HG02970 (cell line): Measurements from ENCODE around the gene RAD17.
"Not testable (repeated sequence)": the region's sequence is repeated elsewhere in the genome, so short reads cannot be mapped to it uniquely, and the experiment has no call there.

ENCODE experiments used
- ATAC-seq: cut with Tn5 transposase; IDR thresholded peaks from one replicate; pipeline ENCODE4 v1.9.1; 2021; ENCODE audit warnings: mild to moderate bottlenecking, moderate library complexity, moderate number of reproducible peaks; ENCODE audit not compliant: unreplicated experiment, low FRiP score

RAD17 gene

DNA sequence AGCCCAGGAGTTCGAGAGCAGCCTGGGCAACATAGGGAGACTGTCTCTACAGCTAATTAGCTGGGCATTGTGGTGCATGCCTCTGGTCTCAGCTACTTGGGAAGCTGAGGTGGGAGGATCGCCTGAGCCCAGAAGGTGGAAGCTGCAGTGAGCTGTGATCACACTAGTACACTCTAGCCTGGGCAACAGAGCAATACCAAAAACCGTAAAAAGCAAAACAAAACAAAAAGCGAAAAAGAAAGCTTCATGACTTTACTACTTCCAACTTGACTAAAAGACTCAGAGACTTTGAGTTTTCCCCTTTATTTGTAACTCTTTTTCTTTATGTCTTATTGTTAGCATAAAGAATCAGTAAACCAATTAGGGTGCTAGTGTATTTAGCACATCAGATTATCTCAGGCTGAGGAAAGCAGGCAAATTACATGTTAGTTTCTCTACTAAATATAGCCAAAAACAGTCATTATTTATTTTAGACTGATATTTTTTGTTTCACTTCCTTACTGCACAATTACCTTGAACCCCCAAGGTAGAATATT is 5.4 kb downstream of the RAD17 start:
- peak; percentile 53 for ATAC-seq

DNA sequence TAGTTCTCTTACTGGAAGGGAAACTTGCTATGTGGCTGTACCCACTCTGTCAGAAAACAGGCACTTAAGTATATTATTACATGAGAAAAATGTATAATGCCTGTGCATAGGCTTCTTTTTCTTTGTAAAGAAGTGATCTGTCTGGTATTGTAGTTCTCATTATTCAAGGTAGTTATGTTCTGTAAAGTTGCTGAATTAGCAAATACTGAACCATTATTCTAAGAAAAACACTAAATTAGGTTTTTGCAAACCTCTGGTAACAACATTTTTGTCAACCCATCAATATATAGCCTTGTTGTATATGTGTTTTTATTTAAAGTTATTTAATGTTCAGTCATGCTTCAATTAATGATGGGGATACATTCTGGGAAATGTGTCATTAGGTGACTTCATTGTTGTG is 8.8 kb downstream of the RAD17 start:
- no peak for ATAC-seq

DNA sequence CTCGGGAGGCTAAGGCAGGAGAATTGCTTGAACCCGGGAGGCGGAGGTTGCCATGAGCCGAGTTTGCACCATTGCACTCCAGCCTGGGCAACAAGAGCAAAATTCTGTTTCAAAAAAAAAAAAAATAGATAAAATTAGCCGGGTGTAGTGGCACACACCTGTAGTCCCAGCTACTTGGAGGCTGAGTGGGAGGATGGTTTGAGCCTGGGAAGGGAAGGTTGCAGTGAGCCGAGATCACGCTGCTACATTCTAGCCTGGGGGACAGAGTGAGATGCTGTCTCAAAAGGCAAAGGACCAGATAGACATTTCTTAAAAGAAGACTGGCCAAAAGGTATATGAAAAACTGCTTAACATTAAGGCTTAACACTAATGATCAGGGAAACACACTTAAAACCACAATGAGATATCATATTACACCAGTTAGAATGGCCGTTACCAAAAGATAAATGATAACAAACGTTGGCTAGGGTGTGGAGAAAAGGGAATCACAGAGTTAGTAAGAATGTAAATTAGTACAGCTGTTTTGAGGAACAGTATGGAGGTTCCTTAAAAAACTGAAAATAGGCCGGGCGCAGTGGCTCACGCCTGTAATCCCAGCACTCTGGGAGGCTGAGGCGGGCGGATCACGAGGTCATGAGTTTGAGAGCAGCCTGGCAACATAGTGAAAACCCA is 35.2 kb downstream of the RAD17 start:
- no peak for ATAC-seq

DNA sequence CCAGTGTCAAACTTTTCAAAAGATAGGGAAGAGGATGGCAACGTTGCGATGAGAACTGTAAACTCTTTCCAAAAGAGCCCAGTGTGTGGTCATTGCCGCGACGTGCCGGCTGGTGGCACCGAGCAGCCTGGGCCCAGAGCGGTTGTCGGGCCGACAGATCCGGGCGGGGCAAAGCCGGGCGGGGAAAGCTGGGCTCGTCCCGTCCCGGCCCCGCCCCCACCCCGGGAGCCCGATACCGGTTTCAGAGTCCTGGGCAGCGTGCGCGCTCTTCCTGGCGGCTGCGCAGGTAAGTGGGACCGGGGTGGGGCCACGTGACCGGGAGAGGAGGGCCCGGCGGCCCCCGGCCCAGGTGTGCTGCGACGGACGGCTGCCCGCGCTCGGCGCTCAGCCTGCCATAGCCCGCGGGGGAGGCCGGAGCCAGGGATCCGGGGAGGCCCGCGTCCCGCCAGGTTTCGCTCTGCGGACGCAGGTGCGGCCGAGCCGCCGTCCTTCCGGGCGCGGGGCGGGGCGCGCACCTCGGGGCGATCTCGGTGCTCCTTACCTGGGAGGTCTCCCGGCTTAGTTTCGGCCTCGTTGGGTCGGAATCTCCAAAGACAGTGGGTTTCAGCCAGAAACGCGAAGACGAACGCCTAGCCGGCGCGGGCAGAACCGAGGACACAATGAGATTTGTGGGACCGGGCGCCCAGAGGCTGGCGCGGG is 45.4 kb downstream of the RAD17 start, which contains the start of gene MARVELD2:
Gene MARVELD2 (plus strand): TSS at position 232 of the 699 bp plus-strand sequence. CDS start 4,270 bp downstream, outside the sequence.
- ATAC-seq = no peak

DNA sequence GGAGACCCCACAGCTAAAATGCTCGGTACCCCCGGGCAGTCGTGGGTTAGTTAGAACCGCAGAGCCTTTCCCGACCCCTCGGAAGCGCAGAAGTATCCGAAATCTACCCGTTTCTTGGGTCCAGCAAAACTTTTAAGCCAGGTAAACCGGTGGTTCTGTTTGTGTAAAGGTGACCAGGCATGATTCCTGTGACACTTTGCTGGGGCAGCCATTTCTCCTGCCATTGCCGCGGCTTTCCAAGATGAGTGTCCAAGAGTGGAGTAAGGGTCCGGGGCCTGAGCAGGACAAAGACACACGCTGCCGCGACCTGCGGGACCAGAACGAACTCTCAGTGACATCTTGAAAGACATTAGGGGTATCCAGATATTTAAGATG is 46.0 kb downstream of the RAD17 start:
- ATAC-seq = no peak

DNA sequence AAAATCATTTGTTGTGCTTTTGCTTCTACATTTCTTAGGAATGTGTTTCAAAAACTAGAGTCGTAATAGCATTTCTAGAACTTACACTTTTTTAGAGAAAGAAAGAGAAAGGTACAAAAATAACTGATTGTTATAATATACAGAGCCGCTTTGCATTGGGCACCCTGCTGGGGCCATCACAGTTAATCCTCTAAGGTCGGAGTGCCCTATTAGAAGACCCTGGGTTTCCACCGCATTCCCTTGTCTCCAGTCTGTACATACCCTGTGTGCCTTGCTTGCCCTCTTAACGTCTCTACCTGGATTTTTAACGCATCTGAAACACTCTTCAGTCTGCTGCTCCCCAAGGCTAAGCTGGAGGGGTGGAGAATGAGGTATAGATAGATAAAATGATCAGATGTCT is 46.6 kb downstream of the RAD17 start:
- ATAC-seq = no peak

DNA sequence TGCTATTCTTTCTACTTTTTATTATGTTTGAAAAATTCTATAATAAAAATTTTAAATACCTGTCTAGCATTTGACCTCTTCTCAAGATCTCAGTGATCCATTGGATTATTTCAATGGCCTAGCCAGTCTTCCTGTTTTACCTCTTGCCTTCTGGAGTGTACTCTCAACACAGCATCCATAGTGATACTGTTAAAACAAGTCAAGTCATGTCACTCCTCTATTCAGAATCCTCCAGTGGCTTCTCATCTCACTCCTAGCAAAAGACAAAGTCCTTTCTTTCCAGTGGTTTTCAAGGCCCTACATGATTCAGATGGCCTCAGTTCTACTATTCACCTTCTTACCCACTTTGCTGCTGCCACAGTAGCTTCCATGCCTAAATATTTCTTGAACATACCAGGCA is 47.1 kb downstream of the RAD17 start:
- no peak for ATAC-seq

DNA sequence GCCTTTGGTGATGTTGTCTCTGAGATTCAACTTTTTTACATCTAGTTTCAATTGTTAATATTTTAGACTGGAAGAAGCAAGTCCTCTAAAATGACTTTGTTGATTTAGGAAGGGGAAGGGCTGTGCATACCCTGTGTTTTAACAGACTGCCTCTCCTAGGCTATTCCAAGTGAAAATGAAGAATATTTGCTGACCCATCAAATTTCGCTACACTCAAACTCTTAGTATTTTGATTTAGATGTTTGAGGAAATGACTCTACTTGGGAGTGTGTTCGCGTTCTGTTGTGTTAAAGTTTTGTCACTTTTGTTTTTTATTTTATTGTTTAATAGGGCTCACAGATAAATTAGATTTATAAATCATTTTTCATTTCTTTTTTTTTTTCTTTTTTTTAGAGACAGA is 48.9 kb downstream of the RAD17 start:
- no peak for ATAC-seq

DNA sequence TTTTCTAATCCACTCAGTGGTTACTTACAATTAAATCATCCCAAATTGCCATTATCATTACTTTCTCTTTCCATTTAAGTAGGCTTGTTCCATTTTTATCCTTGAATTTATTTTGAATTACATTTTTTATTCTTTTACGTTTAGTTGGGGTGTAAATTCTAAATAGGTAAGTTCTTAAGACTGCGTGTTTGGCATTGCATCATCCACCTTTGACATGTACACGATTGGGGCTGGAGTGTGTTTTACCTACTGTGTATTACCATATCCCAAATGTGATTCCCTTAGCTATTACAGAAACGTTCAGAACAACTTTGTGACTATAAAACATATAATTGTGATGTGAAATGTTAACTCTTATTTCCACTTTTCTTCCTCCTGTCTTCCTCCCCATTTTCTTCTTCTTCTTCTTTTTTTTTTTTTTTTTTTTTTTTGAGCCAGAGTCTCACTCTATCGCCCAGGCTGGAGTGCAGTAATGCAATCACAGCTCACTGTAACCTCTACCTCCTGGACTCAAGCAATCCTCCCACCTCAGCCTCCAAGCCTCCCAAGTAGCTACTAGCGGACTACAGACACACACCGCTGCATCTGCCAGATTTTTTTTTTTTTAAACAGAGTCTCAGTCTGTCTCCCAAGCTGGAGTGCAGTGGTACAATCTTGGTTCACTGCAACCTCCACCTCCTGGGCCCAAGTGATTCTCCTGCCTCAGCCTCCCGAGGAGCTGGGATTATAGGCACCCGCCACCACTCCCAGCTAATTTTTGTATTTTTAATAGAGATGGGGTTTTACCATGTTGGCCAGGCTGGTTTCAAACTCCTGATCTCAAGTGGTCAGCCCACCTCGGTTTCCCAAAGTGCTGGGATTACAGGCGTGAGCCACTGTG is 62.0 kb downstream of the RAD17 start:
- ATAC-seq = no peak

DNA sequence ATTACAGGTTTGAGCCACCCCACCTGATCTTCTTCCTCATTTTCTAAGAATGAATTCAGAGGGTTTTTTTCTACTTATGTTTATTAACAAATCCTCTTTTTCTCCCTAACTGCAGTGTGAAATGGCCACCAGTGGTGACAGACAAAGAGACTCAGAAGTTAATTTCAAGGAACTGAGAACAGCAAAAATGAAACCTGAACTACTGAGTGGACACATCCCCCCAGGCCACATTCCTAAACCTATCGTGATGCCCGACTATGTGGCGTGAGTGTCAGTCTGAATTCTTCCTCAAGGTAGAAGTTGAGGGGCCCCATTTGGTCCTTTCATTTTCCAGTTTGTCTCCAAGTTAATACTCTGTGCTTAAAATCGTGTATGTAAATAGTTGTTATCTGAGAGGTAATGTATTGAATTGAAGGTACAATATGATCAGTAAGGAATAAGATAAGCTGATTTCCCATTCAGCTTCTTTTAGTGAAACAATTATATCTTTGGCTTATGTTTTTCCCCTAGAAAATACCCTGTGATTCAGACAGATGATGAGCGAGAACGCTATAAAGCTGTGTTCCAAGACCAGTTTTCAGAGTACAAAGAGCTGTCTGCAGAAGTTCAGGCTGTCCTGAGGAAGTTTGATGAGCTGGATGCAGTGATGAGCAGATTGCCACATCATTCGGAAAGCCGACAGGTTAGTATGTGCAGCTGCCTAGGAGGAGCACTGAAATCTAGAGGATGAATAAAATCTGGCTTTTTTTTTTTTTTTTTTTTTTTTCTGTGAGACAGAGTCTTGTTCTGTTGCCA is 63.0 kb downstream of the RAD17 start:
- ATAC-seq = no peak

DNA sequence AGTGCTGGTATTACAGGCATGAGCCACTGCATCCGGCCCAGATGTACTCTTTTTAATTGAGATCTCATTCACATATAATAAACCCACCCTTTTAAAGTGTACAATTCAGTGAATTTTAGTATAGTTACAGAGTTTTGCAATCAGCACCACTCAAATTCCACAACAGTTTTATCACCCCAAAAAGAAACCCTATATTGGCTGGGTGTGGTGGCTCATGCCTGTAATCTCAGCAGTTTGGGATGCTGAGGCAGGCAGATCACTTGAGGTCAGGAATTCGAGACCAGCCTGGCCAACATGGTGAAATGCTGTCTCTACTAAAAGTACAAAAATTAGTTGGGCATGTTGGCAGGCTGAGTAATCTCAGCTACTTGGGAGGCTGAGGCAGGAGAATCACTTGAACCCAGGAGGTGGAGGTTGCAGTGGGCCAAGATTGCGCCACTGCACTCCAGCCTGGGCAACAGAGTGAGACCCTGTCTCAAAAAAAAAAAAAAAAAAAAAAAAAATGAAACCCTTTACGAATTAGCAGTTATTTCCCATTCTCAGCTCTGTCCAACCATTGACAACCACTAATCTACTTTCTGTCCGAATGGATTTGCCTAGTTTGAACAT is 65.8 kb downstream of the RAD17 start:
- ATAC-seq = not testable (repeated sequence)

DNA sequence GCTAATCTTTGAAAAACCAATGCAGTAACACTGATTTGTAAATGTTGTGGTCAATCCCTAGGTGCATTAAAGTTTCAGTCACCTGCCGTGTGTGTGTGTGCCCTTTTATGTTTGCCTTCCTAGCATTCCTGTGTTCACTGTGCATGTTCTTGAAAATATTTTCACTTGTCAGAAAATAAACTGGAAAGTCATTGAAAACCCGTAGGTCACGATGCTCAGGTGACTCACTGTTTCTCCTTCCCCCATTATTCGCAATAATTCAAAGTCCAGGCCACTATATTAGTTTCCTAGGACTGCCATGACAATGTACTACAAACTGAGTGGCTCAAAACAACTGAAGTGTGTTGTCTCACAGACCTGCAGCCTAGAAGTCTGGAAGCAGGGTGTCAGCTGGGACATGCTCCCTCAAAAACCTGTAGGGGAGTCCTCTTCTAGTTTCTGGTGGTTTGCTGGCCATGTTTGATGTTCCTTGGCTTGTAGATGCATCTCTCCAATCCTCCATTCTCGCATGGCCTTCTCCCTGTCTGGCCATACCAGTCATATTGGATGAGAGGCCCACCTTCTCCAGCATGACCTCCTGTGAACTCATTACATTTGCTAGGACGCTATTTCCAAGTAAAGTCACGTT is 74.6 kb downstream of the RAD17 start:
- ATAC-seq = no peak

DNA sequence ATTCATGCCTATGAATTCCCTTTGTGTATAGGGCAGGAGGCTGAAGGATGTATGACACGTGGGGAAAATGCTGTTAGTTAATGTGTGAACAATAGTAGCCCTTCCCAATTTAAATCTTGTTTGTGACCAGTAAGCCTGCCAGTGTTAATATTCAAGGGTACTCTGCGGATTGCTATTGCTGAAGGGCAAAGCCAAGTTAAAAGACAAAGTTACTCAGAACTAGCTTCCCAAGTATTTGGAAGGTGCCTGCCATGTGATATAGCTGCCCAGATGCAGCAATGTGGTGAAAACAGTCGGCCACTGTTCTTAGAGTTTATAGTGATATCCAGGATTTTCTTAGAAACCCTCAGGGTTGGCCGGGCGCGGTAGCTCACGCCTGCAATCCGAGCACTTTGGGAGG is 79.9 kb downstream of the RAD17 start:
- no peak for ATAC-seq

DNA sequence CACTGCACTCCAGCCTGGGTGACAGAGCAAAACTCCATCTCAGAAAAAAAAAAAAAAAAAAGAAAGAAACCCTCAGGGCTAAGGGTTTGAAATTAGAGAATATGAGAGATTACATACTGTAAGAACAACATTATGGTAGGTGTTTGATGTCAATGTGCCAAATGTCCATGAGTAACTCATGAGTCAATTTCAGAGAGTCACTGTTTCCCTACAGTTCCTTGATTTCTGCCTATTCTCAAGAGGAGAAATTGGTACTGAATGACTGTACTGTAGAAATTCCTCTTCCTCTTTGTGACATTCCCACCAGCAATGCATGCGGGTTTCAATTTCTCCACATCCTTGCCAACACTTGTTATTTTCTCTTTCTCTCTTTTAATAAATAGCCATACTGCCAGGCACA is 80.5 kb downstream of the RAD17 start:
- no peak for ATAC-seq

DNA sequence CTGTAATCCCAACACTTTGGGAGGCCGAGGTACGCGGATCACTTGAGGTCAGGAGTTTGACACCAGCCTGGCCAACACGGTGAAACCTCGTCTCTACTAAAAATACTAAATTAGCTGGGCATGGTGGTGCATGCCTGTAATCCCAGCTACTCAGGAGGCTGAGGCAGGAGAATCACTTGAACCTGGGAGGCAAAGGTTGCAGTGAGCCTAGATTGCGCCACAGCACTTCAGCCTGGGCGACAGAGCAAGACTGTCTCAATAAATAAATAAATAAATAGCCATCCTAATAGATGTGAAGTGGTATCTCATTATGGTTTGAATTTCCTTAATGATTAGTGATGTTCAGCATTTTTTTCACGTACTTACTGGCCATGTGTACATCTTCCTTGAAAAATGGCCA is 80.9 kb downstream of the RAD17 start:
- ATAC-seq = not testable (repeated sequence)

DNA sequence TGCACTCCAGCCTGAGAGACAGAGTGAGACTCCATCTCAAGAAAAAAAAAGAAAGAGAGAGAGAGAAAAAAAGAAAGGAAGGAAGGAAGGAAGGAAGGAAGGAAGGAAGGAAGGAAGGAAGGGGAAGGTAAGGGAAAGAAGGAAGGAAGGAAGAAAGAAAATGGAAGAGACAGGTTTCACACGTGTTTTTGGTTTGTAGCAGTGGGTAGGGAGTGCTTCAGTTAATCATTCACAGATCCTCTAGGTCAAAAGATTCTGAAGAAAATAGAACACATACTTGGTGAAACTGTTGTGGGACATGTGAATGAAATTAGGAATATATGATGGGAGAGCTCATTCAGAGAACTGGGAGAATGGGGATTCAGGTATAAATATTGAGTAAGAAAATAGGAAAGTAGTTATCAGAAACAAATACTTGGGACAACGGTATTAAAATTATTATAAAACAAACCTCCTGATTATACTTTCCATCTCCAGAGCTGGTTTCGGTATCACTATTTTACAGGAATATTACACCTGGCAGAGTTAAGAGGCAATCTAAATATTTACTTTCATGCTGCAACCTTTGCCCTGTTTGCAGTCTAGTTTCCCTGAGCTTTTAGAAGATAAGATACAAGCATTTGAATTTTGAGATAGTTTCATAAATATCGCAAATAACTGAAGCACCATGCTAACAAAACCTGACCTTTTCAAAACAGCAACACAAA is 82.5 kb downstream of the RAD17 start:
- ATAC-seq = no peak

DNA sequence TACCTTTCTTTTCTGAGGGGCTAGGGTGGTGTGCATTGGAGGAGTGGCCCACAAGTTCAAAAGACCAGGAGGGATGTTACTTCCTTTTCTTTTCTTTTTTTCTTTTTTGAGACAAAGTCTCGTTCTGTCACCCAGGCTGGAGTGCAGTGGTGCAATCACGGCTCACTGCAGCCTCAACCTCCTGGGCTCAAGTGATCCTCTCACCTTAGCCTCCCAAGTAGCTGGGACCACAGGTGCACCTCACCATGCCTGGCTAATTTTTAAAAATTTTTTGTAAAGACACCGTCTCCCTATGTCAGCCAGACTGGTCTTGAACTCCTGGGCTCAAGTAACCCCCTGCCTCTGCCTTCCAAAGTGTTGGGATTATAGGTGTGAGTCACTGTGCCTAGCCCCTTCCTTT is 83.9 kb downstream of the RAD17 start:
- not testable (repeated sequence) for ATAC-seq

DNA sequence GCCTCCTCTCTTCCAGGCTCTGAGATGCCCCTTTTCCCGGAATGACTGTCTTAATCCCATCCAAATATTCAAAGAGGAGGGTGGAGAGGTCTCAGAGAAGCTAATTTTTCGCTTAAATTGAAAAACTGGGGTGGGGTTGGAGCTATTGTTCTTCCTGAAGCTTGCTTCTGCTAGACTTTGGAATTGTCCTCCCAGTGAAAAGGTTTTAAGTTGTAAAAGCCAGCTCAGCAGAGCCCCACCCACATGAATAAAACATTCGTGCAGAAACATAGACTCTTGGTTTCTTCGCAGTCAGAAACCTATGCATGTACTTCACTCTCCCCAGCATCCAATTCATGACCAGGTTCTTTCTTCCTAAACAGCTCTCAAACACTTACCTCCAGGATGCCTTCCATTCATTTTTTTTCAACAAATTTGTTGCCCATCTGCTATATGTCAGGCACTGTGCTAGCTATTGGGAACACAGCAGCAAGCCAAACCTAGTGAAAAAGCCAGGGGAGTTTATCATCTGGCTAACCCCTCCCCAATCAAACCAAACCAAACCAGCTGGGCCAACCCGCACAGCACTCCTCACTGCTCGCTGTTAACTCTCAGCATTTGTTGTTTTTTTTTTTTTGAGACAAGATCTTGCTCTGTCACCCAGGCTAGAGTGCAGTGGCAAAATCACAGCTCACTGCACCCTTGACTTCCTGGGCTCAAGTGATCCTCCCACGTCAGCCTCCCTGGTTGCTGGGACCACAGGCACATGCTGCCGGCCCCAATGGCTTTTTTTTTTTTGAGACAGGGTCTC is 85.0 kb downstream of the RAD17 start:
- ATAC-seq = no peak
